ENCODE measurements around the gene NASP. TPM values are rescaled to one million over a fixed set of nuclear protein-coding genes. Genes with fewer than 3 reads are reported as not detected.

Gene NASP
- total RNA-seq, 1 donor from 2014 or later, result 66.8 TPM

GRCh38 chr1:45610589-45611226 is 26.9 kb downstream of the NASP start:
- intact Hi-C loops (cut with DNase I), result no loop called here
- DNase-seq (ENCODE audit: low spot score), result no peak
- no peak for ATAC-seq

- DNase-seq (ENCODE audit: low spot score), result no peak
- intact Hi-C loops (cut with DNase I), result no loop called here
- no peak for ATAC-seq
These were observed 29.2 kb downstream of the NASP start for GRCh38 chr1:45612941-45613579.

GRCh38 chr1:45615885-45616284 is 32.0 kb downstream of the NASP start:
- intact Hi-C loops (cut with DNase I), result no loop called here
- DNase-seq (ENCODE audit: low spot score) (no peak), ATAC-seq (no peak)

GRCh38 chr1:45617618-45618017 is 33.8 kb downstream of the NASP start:
- intact Hi-C loops (cut with DNase I), result no loop called here
- DNase-seq (ENCODE audit: low spot score), result no peak

DNA sequence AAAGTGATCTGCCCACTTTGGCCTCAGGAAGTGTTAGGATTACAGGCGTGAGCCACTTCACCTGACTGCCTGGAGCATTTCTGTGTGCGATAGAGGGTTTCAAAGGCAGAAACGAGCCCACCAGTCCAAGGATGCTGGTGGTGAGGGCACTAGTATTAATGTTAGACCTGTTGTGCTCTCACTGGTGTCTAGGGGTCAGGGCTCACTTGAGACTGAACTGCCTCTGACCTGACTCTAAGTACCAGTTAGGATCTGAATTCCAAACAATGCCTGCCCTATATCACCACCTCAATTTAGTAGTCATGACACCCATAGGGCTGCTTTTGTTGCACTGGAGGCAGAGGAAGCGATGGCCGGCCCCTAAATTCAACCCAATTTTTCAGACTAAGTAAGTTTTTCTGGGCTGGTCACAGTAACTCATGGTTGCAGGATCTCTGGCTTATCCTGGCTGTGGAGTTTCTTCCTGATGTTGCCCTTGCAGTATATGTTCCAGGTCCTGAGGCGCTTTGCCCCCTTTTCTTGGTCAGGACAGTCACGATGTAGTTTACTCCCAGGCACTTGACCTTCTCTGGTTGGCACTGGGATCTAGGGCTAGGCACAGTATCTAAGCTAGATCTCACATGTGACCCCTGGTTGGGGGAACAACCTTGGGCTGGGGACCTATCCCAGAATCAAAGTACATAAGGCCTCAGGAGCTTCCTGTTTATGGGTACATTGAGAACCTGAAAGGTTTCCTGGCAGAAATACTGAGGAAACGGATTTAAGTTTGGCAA is 35.5 kb downstream of the NASP start:
- DNase-seq (ENCODE audit: low spot score) (no peak), ATAC-seq (no peak)
- intact Hi-C loops (cut with DNase I), result no loop called here

More at GRCh38 chr1:45617618-45618017, 33.8 kb downstream of the NASP start:
- no peak for ATAC-seq

DNA sequence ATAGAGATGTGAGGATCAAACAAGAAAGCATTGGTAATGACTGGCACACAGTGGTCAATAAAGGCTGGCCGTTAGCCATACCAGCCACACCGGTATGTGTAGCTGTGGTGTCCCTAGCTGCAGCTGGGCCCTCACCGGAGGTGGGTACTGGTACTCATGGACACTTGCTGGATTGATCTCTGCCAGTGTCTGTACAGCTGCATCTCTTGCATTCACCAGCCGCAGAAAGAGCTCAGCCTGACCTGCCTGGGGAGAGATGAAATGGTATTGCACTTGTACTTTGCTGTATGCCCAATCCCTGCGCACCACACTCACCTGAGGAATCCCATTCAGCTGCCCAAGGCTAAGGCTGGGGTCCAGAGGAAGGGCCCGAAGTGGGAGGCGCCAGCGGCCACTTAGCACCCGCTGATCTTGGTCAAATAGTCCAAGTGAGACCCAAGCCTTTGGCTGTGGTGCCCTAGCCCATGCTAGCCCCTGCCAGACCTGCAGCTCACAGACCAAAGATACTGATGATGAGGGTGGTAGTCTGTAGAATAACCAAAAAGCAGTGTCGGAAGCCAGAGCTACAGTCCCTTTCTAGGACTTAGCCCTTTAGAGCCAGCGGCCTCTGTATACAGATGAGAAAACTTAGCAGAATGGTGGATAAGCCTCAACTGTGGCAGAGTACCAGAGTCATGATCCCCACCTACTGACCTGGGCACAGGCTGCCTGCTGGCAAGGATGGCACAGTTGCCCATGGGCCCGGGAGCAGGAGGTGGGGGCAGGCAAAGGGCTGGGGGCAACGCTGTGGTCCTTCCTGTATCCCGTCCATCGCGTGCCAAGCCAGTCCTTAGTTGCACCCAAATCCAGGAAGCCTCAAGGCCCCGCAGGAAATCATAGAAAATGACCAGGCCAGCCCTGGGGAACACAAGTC is 37.0 kb downstream of the NASP start:
- ATAC-seq (no peak), DNase-seq (ENCODE audit: low spot score) (no peak)
- intact Hi-C loops (cut with DNase I), result no loop called here

DNA sequence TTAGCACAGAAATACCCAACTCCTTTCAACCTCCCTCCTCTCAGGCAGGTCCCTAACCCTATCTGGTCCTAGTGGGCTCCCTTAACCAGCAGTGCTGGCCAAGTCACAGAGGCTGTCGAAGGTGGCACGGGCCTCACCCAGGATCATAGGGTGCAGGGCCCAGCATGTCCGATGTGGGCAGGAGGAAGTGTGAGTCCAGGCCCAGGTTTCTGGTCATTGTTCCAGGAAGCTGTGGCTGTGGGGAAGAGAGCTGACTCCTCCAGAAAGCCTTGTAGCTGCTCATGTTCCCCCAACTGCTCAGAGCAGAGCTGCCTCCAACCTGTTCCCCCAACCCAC is 37.6 kb downstream of the NASP start:
- peak; percentile 6 for ATAC-seq
- DNase-seq (ENCODE audit: low spot score), result no peak
- intact Hi-C loops (cut with DNase I), result no loop called here

- intact Hi-C loops (cut with DNase I), result no loop called here
- peak; percentile 61 for DNase-seq (ENCODE audit: low spot score)
- ATAC-seq, result peak; percentile 64
These were observed 38.2 kb downstream of the NASP start for GRCh38 chr1:45621895-45622523.

DNA sequence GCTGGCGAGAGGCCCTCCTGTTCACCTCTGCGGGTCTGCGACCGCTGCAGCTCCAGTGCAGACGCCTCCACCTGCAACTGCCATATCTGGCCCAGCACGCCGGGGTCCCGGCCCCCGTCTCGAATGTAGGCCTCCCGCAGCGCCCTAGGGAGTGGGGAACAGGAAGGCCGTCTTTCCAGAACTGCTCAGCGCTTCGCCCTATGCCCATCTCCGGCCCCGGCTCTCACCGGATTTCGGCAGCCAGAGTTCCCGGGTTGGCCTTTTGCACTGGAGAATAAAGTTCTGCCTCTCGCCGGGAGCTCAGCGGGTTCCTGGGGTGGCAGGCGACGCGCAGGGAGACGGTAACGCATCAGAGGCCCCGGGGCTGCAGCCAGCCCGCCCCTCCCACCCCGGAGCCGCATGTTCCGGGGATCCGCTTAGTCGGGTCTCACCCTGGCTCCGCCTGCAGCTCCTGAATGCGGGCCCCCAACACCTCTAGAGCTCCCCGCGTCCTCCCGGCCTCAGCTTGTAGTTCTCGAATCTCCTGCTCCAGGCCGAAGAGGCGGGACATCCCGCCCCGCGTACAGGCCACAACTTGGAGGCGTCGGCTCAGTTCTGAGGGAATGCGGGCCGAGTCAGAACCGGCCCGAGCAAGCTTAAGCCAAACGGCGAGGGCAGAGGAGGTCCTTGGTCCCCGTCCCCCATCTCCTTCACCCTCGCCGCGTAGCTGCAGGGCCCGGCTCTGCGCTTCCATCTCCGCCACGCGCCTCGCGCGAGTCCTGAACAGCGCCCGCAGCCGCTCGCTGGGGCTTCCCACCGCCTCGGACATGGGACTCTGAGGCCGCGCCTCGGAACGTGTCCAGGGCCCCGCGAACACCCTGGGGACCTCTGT is 38.9 kb downstream of the NASP start:
- intact Hi-C loops (cut with DNase I), result no loop called here
- DNase-seq (ENCODE audit: low spot score) (no peak), ATAC-seq (peak; percentile 63)

DNA sequence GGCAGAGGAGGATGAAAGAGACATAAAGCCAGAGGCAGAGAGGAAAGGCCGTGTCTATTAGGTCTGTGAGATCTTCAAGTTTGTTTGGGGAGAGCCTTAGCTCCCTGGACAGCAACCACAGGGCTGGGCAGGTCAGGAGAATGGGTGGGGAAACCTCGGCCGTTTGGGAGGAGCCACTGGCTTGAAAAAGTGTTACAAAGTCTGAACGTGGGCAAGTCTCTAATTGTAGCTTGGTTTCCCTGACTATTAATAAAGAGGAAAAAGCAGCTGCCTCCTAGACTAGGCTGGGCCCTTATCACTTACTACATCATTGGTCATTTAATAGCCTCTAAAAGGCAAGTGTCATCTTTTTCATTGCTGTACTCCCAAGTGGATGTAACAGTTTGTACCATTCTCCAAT is 40.1 kb downstream of the NASP start, which contains the start of gene CCDC17:
Gene CCDC17 (minus strand): TSS at position 83 of the 400 bp plus-strand sequence. CDS start 145 bp downstream, outside the sequence.
- DNase-seq (ENCODE audit: low spot score), result no peak
- ATAC-seq, result peak; percentile 57
- intact Hi-C loops (cut with DNase I), result no loop called here

- no peak for ATAC-seq
- no peak for DNase-seq (ENCODE audit: low spot score)
- intact Hi-C loops (cut with DNase I), result no loop called here
These were observed 45.2 kb downstream of the NASP start for GRCh38 chr1:45629035-45629434.

GRCh38 chr1:45630429-45630828 is 46.6 kb downstream of the NASP start:
- ATAC-seq (no peak), DNase-seq (ENCODE audit: low spot score) (no peak)
- intact Hi-C loops (cut with DNase I), result no loop called here

DNA sequence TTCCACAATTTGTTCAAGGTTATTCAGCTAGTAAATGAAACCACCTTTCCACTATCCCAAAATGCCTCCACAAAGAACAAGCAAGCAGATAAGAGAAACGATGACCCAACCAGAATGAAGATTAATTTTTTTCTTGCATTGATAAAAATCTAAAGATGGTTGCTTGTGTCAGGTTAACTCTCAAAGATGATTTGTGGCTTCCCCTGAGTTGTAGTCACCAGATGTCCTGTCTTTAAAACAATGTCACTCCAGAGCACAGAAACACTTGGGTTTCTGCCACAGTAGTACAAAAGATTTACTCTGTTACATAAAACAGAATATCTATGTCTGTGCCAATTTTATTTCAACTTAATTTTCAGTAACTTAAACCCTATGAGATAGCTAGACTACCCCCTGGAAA is 51.4 kb downstream of the NASP start:
- ATAC-seq (no peak), DNase-seq (ENCODE audit: low spot score) (no peak)
- intact Hi-C loops (cut with DNase I), result no loop called here

DNA sequence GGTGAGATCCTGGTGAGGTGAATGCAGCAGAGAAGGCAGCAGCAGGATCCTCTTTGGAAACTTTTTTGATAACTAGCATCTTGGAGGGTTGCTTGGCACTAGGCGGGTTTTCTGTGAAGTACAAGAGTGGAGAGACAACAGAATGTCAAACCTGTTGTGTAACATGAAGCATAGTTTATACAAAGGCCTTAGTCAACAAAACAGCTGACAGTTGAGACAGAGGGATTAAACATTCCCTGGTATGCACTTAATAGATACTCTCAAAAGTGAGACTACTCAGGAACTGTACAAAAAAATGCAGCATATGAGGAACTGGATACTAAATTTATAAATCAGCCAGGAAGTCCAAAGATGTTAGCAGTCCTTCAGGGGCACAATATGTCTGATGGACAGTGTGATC is 56.5 kb downstream of the NASP start:
- DNase-seq (ENCODE audit: low spot score) (no peak), ATAC-seq (no peak)
- intact Hi-C loops (cut with DNase I), result no loop called here

- no peak for ATAC-seq
- intact Hi-C loops (cut with DNase I), result no loop called here
- DNase-seq (ENCODE audit: low spot score), result no peak
These were observed 59.5 kb downstream of the NASP start for GRCh38 chr1:45643321-45643720.

DNA sequence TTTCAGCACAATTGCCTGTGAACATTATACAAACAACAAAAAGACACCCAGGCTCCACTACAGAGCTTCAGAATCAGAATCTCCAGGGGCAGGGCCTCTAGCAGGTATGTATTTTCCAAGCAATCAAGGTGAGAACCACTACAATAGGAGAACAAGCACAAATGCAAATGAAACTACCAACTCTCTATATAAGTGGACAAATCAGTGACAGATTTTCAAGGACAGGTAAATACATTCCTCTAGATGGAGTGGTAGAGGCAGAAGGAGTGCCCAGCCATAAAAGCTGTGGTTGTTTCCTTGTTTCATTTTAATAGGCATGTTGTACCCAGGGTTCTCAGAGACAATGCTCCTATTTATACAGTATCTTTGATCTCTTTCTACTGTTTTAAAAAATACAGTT is 60.1 kb downstream of the NASP start:
- intact Hi-C loops (cut with DNase I), result no loop called here
- no peak for ATAC-seq
- DNase-seq (ENCODE audit: low spot score), result no peak

DNA sequence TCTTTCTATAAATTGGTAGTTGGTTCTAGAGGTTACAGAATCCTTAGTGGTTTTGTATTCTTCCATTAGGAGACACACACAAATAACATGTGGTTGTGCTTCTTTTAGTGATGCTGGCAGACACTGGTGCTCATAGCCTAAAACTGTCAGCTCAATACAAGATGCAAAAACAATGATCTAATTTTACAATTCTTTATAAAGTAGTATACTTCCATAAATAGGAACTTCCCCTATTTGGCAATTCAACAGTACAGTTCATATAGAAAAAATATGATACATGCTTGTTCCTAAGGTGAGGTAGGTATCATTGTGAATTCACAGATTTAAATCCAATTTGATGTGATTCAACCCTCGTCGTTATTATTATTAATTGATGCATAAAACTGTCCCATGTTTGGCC is 60.8 kb downstream of the NASP start:
- DNase-seq (ENCODE audit: low spot score), result no peak
- no peak for ATAC-seq
- intact Hi-C loops (cut with DNase I), result no loop called here
